Kidney (tissue), 14 donors: ENCODE results near the gene PHF2. TPM values are rescaled to one million over a fixed set of nuclear protein-coding genes. Genes with fewer than 3 reads are reported as not detected.

Experiments
- DNase-seq, 5 donors: peaks; one replicate each; pipeline ENCODE4 v3.0.0-alpha.2; 2013 to 2020
- FAIRE-seq: peaks from 2 replicates; lab custom pipeline; 2012; peaks lifted over from hg19 to GRCh38; lab: Jason Lieb, UNC
- H3K27ac ChIP-seq, 2 donors: one replicate each; pipeline ENCODE4 v1.7.0; 2013; ENCODE audit warnings: low read depth in 2 of 2, low read length in 2 of 2, inconsistent platforms in 1 of 2
- H3K27me3 ChIP-seq: one replicate; pipeline ENCODE4 v1.7.1; 2013; ENCODE audit warnings: low read length, inconsistent platforms; ENCODE audit not compliant: control insufficient read depth, insufficient read depth
- H3K36me3 ChIP-seq, 3 donors: one replicate each; pipeline versions ENCODE4 v1.7.0 to v1.7.1; 2013; ENCODE audit warnings: low read length in 3 of 3, control low read depth in 1 of 3, inconsistent platforms in 1 of 3; ENCODE audit not compliant: insufficient read depth in 3 of 3, control insufficient read depth in 2 of 3
- H3K4me1 ChIP-seq, 3 donors: one replicate each; pipeline versions ENCODE4 v1.7.0 to v1.7.1; 2013; ENCODE audit warnings: low read length in 3 of 3, inconsistent platforms in 1 of 3, low read depth in 1 of 3; ENCODE audit not compliant: control insufficient read depth in 2 of 3, insufficient read depth in 2 of 3
- H3K4me3 ChIP-seq, 3 donors: one replicate each; pipeline versions ENCODE4 v1.7.0 to v1.8.1; 2013; ENCODE audit warnings: low read length in 3 of 3, control low read depth in 1 of 3, inconsistent platforms in 1 of 3
- H3K9ac ChIP-seq, 3 donors: one replicate each; pipeline versions ENCODE4 v1.7.0 to v1.7.1; 2013; ENCODE audit warnings: low read length in 3 of 3, control low read depth in 1 of 3, inconsistent platforms in 1 of 3
- H3K9me3 ChIP-seq, 3 donors: one replicate each; pipeline versions ENCODE4 v1.7.0 to v1.7.1; 2013; ENCODE audit warnings: low read length in 3 of 3, control low read depth in 1 of 3, inconsistent platforms in 1 of 3; ENCODE audit not compliant: control insufficient read depth in 2 of 3, insufficient read depth in 1 of 3
- CTCF ChIP-seq: IDR thresholded peaks from 3 replicates; pipeline ENCODE4 v1.5.1; 2012; ENCODE audit warnings: mild to moderate bottlenecking, moderate library complexity, borderline replicate concordance; ENCODE audit not compliant: insufficient read depth; ENCODE audit errors: extremely low read depth
- intact Hi-C: fragments of 100-400 bp; cut with DNase I; formaldehyde crosslinking; loops from one replicate; pipeline ENCODE4 v1.11.1; 2022
- polyA plus RNA-seq: library from polyadenylated mRNA; stranded (reverse); fragments of 350-450 nt; fragmentation: Illumina TruSeq; extraction: RNeasy Lipid Tissue Mini Kit (QIAGEN cat#74804); gene quantifications from one replicate; pipeline ENCODE4 v1.2.3, GENCODE V29; 2014; ENCODE audit warnings: low read depth, low replicate concordance; ENCODE audit not compliant: insufficient read depth
- total RNA-seq: library from RNA; stranded (reverse); fragmentation: NEBNext Ultra II Directional; extraction: Animal tissue kit (Norgen Biotek cat#: 25700); gene quantifications from one replicate; pipeline ENCODE4 v1.2.1, GENCODE V29; 2021
- donor health status: control.
- donor health status: control.
- donor health status: control.
- donor health status: control.
- donor health status: control.
- donor health status: DM: yes; HTN: yes; CAD: no.
- donor health status: Normal renal cell carcinoma (clear cell type).

PHF2 gene
- total and polyA plus RNA-seq, 2 donors from 2014 or later, result 10.2 to 30.7 TPM

DNA sequence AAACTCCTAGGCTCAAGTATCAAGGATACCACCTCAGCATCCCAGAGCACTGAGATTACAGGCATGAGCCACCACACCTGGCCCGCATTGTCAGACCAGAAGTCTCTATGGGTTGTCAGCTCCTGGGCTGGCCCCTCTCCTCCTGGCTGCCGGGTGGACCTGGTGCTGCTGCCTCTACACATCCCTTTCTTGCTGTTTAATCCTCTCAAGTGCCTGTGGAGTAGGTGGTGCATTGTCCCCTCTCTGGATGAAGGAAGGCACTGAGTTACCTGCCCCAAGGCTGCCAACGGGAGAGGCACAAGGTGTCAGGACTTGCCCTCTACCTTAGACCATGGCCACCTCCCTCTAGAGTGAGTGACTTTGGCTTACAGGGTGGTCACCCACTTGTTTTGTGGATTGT is 37.4 kb downstream of the PHF2 start:
- Histone ChIP-seq H3K4me1 (peaks cover 0 to 3% (median 0%) of the 10 kb centered on the region in 3 donors), H3K27ac (no peak overlapping the region), H3K4me3 (no peak overlapping the region), H3K9ac (no peak overlapping the region), H3K36me3 (peaks cover 0 to 2% (median 0%) of the 10 kb centered on the region in 3 donors), H3K27me3 (no peaks in the 10 kb centered on the region), H3K9me3 (peaks cover 0 to 5% (median 0%) of the 10 kb centered on the region in 3 donors)
- intact Hi-C loops, result no loop called here
- DNase-seq, result no peak
- no peak for FAIRE-seq
- TF ChIP-seq CTCF, result no peak

DNA sequence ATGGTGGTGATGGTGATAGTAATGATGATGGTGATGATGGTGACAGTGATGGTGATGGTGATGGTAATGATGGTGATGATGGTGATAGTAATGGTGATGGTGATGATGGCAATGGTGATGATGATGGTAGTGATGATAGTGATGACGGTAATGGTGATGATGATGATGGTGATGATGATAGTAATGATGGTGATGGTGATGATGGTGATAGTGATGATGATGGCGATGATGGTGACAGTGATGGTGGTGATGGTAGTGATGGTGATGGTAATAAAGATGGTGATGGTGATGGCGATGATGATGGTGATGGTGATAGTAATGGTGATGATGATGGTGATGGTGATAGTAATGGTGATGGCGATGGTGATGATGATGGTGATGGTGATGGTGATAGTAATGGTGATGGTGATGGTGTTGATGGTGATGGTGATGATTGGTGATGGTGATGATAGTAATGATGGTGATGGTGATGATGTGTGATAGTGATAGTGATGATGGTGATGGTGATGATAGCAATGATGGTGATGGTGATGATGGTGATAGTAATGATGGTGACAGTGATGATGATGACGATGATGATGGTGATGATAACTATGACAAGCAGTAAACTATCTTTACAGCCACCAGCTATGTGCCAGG is 38.6 kb downstream of the PHF2 start:
- intact Hi-C loops, result no loop called here

GRCh38 chr9:93616044-93616443 is 39.7 kb downstream of the PHF2 start:
- no peak for DNase-seq
- no peaks in the 10 kb centered on the region for H3K9me3 ChIP-seq
- no peak overlapping the region for H3K27ac ChIP-seq
- H3K36me3 ChIP-seq, result peaks cover 0 to 2% (median 0%) of the 10 kb centered on the region in 3 donors
- H3K4me3 ChIP-seq, result no peak overlapping the region
- no peaks in the 10 kb centered on the region for H3K27me3 ChIP-seq
- FAIRE-seq, result no peak
- peaks cover 0 to 3% (median 0%) of the 10 kb centered on the region in 3 donors for H3K4me1 ChIP-seq
- H3K9ac ChIP-seq, result no peak overlapping the region
- intact Hi-C loops, result no loop called here
- no peak for TF ChIP-seq CTCF

More for the DNA sequence above, 38.6 kb downstream of the PHF2 start:
- TF ChIP-seq CTCF, result no peak
- H3K9me3 ChIP-seq, result peaks cover 0 to 5% (median 0%) of the 10 kb centered on the region in 3 donors
- H3K27me3 ChIP-seq, result no peaks in the 10 kb centered on the region
- no peak for DNase-seq
- FAIRE-seq, result no peak
- H3K4me1 ChIP-seq, result peaks cover 0 to 3% (median 0%) of the 10 kb centered on the region in 3 donors
- H3K9ac ChIP-seq, result no peak overlapping the region
- H3K27ac ChIP-seq, result no peak overlapping the region
- peak overlapping the region in 1 of 3 donors; percentile 17 for H3K4me3 ChIP-seq
- H3K36me3 ChIP-seq, result peaks cover 0 to 2% (median 0%) of the 10 kb centered on the region in 3 donors
